CD14-positive monocyte (primary cell): ENCODE data around the gene NEO1. TPM values are rescaled to one million over a fixed set of nuclear protein-coding genes. Genes with fewer than 3 reads are reported as not detected.

Source experiments
- DNase-seq, 3 donors: peaks; one replicate each; pipeline ENCODE4 v3.0.0-alpha.2; 2011 to 2022
- H2AFZ ChIP-seq: 2 replicates; pipeline ENCODE4 v1.6.0; 2012; ENCODE audit warnings: mild to moderate bottlenecking, low read depth, low read length, inconsistent platforms; ENCODE audit not compliant: insufficient read depth, poor library complexity, severe bottlenecking
- H3K27ac ChIP-seq, 2 donors: 1 replicate in 1 of 2; 2 replicates in 1 of 2; pipeline ENCODE4 v1.5.1; 2012 to 2013; ENCODE audit warnings: low read length in 2 of 2, control low read depth in 1 of 2, inconsistent platforms in 1 of 2, low read depth in 1 of 2, mild to moderate bottlenecking in 1 of 2
- H3K27me3 ChIP-seq, 2 donors: one replicate each; pipeline versions ENCODE4 v1.6.0 to v1.6.1; 2011 to 2013; ENCODE audit warnings: low read length in 2 of 2; ENCODE audit not compliant: control insufficient read depth in 2 of 2, insufficient read depth in 2 of 2
- H3K36me3 ChIP-seq, 2 donors: replicated peaks in 1 of 2; 1 replicate in 1 of 2; 2 replicates in 1 of 2; pipeline versions ENCODE4 v1.5.1 to v1.6.1; 2012 to 2013; ENCODE audit warnings: low read length in 2 of 2, control low read depth in 1 of 2, inconsistent platforms in 1 of 2, mild to moderate bottlenecking in 1 of 2; ENCODE audit not compliant: insufficient read depth in 2 of 2, control insufficient read depth in 1 of 2
- H3K4me1 ChIP-seq, 2 donors: 1 replicate in 1 of 2; 2 replicates in 1 of 2; pipeline versions ENCODE4 v1.5.1 to v1.6.1; 2012 to 2013; ENCODE audit warnings: low read length in 2 of 2, control low read depth in 1 of 2, inconsistent platforms in 1 of 2, mild to moderate bottlenecking in 1 of 2, moderate library complexity in 1 of 2; ENCODE audit not compliant: insufficient read depth in 2 of 2, control insufficient read depth in 1 of 2
- H3K4me2 ChIP-seq: replicated peaks from 2 replicates; pipeline ENCODE3; 2012; ENCODE audit warnings: low read length, moderate library complexity, mild to moderate bottlenecking; ENCODE audit not compliant: poor library complexity, severe bottlenecking; ENCODE audit errors: extremely low read depth
- H3K4me3 ChIP-seq, 3 experiments: fragments of 200-600 bp in 1 of 3; sonication (generic) in 1 of 3; replicated peaks in 1 of 3; 1 replicate in 2 of 3; 2 replicates in 1 of 3; pipeline ENCODE4 v1.5.1; 2011 to 2013; ENCODE audit warnings: low read length in 3 of 3, mild to moderate bottlenecking in 3 of 3, control low read depth in 2 of 3, low read depth in 2 of 3, inconsistent platforms in 1 of 3, moderate library complexity in 1 of 3
- H3K79me2 ChIP-seq: 2 replicates; pipeline ENCODE4 v1.6.0; 2012; ENCODE audit warnings: mild to moderate bottlenecking, control low read depth, inconsistent platforms, low read length, moderate library complexity; ENCODE audit not compliant: insufficient read depth
- H3K9ac ChIP-seq: 2 replicates; pipeline ENCODE4 v1.6.0; 2017; ENCODE audit warnings: low read length, mild to moderate bottlenecking; ENCODE audit not compliant: insufficient read depth, poor library complexity, severe bottlenecking
- H3K9me3 ChIP-seq, 2 donors: replicated peaks in 1 of 2; 1 replicate in 1 of 2; 2 replicates in 1 of 2; pipeline versions ENCODE4 v1.5.1 to v1.6.1; 2012 to 2013; ENCODE audit warnings: low read length in 2 of 2, control low read depth in 1 of 2; ENCODE audit not compliant: control insufficient read depth in 1 of 2, insufficient read depth in 1 of 2
- H4K20me1 ChIP-seq: 2 replicates; pipeline ENCODE4 v1.6.0; 2012; ENCODE audit warnings: mild to moderate bottlenecking, low read length, control low read depth, moderate library complexity; ENCODE audit not compliant: insufficient read depth
- H3K27ac Mint-ChIP-seq, 7 donors: one replicate each; pipeline ENCODE4 v1.8.0; 2020; ENCODE audit warnings: mild to moderate bottlenecking in 7 of 7, mixed read lengths in 7 of 7, moderate library complexity in 6 of 7, inconsistent platforms in 2 of 7
- H3K27me3 Mint-ChIP-seq, 3 donors: one replicate each; pipeline ENCODE4 v1.8.0; 2021 to 2022; ENCODE audit warnings: low read depth in 3 of 3, mild to moderate bottlenecking in 3 of 3, mixed read lengths in 3 of 3, moderate library complexity in 3 of 3, inconsistent platforms in 1 of 3
- H3K36me3 Mint-ChIP-seq, 2 donors: one replicate each; pipeline ENCODE4 v1.8.0; 2020; ENCODE audit warnings: mixed read lengths in 2 of 2, inconsistent platforms in 1 of 2, mild to moderate bottlenecking in 1 of 2
- H3K4me1 Mint-ChIP-seq: one replicate; pipeline ENCODE4 v1.8.0; 2020; ENCODE audit warnings: mild to moderate bottlenecking, mixed read lengths
- H3K4me3 Mint-ChIP-seq, 2 donors: one replicate each; pipeline ENCODE4 v1.8.0; 2020; ENCODE audit warnings: mild to moderate bottlenecking in 2 of 2, mixed read lengths in 2 of 2, moderate library complexity in 1 of 2
- H3K9me3 Mint-ChIP-seq, 7 donors: one replicate each; pipeline ENCODE4 v1.8.0; 2020 to 2022; ENCODE audit warnings: mixed read lengths in 7 of 7, mild to moderate bottlenecking in 6 of 7, moderate library complexity in 6 of 7, inconsistent platforms in 2 of 7
- WGBS: methylation state at CpG from one replicate; pipeline ENCODE4 v1.1.5; 2013; ENCODE audit warnings: missing lambda C conversion rate; ENCODE audit not compliant: insufficient coverage; 5-methylcytosine and 5-hydroxymethylcytosine counted together
- intact Hi-C, 2 donors: fragments of 100-400 bp; cut with micrococcal nuclease; formaldehyde crosslinking; loops; one replicate each; pipeline versions ENCODE4 v1.15.0 to v1.15.1; 2023
- polyA plus RNA-seq, 3 donors: library from polyadenylated mRNA; depleted of rRNA in 1 of 3; unstranded in 2 of 3; stranded (reverse) in 1 of 3; fragments of 300-500 nt in 2 of 3; fragments of >200 nt in 1 of 3; fragmentation: Illumina TruSeq in 2 of 3; gene quantifications; 1 replicate in 2 of 3; 2 replicates in 1 of 3; pipeline ENCODE4 v1.2.3, GENCODE V29; 2012 to 2021
- TF ChIP-seq, protein P1 (sequence below): fragments of 200-600 bp; IDR thresholded peaks from one replicate; pipeline ENCODE4 v1.8.0; 2022; ENCODE audit warnings: antibody characterized with exemption, mild to moderate bottlenecking

Gene NEO1
- polyA plus RNA-seq, 3 donors, result 0.03 to 0.06 TPM; not detected in 1

DNA sequence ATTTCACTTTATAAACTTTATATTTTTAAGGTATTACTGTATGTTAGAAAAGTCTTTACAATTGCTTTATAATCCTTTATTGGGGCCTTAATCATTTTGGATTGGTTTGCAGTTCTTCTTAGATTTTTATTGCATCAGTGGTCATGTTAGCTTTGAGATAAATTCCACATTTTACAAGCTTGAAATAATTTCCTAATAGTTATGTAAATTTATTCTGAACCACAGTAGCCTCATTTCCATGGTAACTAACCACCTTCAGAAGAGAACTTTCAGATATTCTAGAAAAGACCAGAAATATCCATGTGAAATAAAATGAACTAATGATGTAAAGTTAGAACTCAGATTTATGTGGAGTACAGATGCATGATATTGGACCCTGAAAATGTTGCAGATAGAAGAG, 94.2 kb downstream of the NEO1 start:
- TF ChIP-seq, protein P1, sequence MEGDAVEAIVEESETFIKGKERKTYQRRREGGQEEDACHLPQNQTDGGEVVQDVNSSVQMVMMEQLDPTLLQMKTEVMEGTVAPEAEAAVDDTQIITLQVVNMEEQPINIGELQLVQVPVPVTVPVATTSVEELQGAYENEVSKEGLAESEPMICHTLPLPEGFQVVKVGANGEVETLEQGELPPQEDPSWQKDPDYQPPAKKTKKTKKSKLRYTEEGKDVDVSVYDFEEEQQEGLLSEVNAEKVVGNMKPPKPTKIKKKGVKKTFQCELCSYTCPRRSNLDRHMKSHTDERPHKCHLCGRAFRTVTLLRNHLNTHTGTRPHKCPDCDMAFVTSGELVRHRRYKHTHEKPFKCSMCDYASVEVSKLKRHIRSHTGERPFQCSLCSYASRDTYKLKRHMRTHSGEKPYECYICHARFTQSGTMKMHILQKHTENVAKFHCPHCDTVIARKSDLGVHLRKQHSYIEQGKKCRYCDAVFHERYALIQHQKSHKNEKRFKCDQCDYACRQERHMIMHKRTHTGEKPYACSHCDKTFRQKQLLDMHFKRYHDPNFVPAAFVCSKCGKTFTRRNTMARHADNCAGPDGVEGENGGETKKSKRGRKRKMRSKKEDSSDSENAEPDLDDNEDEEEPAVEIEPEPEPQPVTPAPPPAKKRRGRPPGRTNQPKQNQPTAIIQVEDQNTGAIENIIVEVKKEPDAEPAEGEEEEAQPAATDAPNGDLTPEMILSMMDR, result no peak
- Mint-ChIP-seq H3K9me3 (peaks cover 0 to 9% (median 2%) of the 10 kb centered on the region in 7 donors), H3K36me3 (no peaks in the 10 kb centered on the region), H3K27me3 (peaks cover 0 to 20% (median 7%) of the 10 kb centered on the region in 3 donors), H3K4me1 (no peaks in the 10 kb centered on the region), H3K4me3 (no peak overlapping the region), H3K27ac (no peak overlapping the region)
- Histone ChIP-seq H2AFZ (no peak overlapping the region), H3K4me1 (no peaks in the 10 kb centered on the region), H4K20me1 (no peaks in the 10 kb centered on the region), H3K27ac (no peak overlapping the region), H3K27me3 (peaks cover 3 to 4% of the 10 kb centered on the region in 2 donors), H3K9ac (no peak overlapping the region), H3K79me2 (no peaks in the 10 kb centered on the region), H3K9me3 (peaks cover 0 to 2% of the 10 kb centered on the region in 2 donors), H3K4me3 (no peak overlapping the region), H3K36me3 (no peaks in the 10 kb centered on the region), H3K4me2 (no peak overlapping the region)
- intact Hi-C loops, result no loop called here
- no peak for DNase-seq

DNA sequence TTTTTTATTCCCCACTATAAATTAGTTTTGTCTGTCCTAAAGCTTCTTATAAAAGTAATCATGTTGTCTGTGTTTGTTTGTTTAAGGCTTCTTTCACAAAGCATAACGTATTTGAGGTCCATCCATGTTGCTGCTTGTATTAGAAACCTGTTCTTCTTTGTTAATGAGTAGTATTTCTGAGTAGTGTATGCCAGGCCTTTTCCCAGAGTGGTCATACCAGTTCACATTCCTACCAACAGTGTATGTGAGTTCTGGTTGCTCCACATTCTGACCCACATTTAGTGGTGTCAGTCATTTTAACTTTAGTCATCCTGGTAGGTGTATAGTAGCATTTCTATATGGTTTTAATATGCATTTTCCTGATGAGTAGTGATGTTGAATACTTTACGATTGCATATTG, 98.6 kb downstream of the NEO1 start:
- H3K4me3 ChIP-seq, result no peak overlapping the region
- intact Hi-C loops, result no loop called here
- peaks cover 8 to 30% (median 23%) of the 10 kb centered on the region in 7 donors for H3K9me3 Mint-ChIP-seq
- H3K36me3 ChIP-seq, result no peaks in the 10 kb centered on the region
- H3K4me1 Mint-ChIP-seq, result no peaks in the 10 kb centered on the region
- H3K4me3 Mint-ChIP-seq, result no peak overlapping the region
- no peaks in the 10 kb centered on the region for H3K36me3 Mint-ChIP-seq
- no peak overlapping the region for H3K4me2 ChIP-seq
- no peak for DNase-seq
- no peaks in the 10 kb centered on the region for H3K4me1 ChIP-seq
- H3K9ac ChIP-seq, result no peak overlapping the region
- no peak overlapping the region for H2AFZ ChIP-seq
- no peak overlapping the region for H3K27ac Mint-ChIP-seq
- no peaks in the 10 kb centered on the region for H3K79me2 ChIP-seq
- no peaks in the 10 kb centered on the region for H4K20me1 ChIP-seq
- peaks cover 2 to 8% (median 3%) of the 10 kb centered on the region in 3 donors for H3K27me3 Mint-ChIP-seq
- H3K27me3 ChIP-seq, result peaks cover 0 to 3% of the 10 kb centered on the region in 2 donors
- no CpG with 5 or more reads among the region's 2 CpGs for WGBS
- H3K9me3 ChIP-seq, result peaks cover 7 to 18% of the 10 kb centered on the region in 2 donors
- TF ChIP-seq, protein P1, result no peak
- H3K27ac ChIP-seq, result no peak overlapping the region
